GM12892 (cell line): Measurements from ENCODE around the gene NADSYN1.

ENCODE experiments used
- POLR2A ChIP-seq: IDR thresholded peaks from 2 replicates; pipeline ENCODE4 v1.6.1; 2011; ENCODE audit warnings: low read depth, low read length, control low read depth
- POLR2AphosphoS5 ChIP-seq: IDR thresholded peaks from 2 replicates; pipeline ENCODE4 v1.6.1; 2011; ENCODE audit warnings: low read depth, low read length, control low read depth

- no peak for TF ChIP-seq POLR2A
- no peak for TF ChIP-seq POLR2AphosphoS5
Observed at GRCh38 chr11:71404209-71404608, 48.8 kb upstream of the NADSYN1 start.
